Measurements from ENCODE around the gene THRAP3.

DNA sequence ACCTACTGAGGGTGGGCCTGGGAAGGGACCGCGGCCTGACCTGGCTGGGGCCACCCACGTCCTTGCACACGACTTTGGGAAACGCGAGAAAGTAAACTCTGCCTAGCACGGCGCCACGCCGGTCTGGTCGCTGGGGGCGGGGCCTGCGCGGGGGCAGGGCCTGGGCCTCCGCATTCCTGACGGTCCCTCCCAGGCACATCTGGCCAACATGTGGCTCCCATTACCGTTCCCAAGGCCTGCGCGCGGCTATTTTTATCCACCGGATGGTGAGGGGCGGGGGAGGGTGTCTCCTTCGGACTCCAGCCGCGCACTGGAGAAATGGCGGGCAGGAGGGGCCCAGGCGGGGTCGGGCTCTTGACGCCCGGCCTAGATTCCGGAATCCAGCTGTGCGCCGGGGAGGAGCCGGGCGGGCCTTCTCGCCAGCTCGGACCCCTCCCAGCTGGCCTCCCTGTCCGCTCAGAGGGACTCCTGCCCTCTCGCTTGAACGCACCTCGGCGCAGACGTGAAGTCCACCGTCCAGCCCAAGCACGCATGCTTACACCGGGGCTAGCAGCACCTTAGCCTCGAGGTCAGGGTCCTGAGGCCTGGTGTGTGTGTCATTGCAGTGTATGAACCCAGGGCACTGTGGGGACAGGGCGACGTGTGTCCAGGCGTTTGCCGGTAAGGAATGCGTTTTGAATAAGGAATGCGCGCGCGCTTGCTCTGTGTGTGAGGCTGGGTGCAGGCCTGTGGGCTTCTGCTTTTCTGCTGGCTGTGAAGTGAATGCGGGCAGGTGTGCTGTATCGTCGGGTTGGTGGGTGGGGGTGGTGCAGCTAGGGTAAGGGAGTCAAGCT lies 97.1 kb downstream of the THRAP3 start:
- TF ChIP-seq ZNF274 (IDR thresholded peaks at IDR 0.05; ENCODE audit: low read depth, low read length) (no peak), SUZ12 (IDR thresholded peaks at IDR 0.05; ENCODE audit: extremely low read depth, insufficient read depth, insufficient read length) (no peak)
